Stimulated activated CD4-positive, alpha-beta T cell treated with anti-CD3 and anti-CD28 coated beads, TNF-alpha, amount 100 ng/mL, for 48 hours (primary cell): ENCODE data around the gene RPP25L.

Source experiments
- DNase-seq, 3 donors: peaks; one replicate each; pipeline ENCODE4 v3.0.0-alpha.2; 2020; ENCODE audit warnings: low read depth in 3 of 3

Gene RPP25L

DNA sequence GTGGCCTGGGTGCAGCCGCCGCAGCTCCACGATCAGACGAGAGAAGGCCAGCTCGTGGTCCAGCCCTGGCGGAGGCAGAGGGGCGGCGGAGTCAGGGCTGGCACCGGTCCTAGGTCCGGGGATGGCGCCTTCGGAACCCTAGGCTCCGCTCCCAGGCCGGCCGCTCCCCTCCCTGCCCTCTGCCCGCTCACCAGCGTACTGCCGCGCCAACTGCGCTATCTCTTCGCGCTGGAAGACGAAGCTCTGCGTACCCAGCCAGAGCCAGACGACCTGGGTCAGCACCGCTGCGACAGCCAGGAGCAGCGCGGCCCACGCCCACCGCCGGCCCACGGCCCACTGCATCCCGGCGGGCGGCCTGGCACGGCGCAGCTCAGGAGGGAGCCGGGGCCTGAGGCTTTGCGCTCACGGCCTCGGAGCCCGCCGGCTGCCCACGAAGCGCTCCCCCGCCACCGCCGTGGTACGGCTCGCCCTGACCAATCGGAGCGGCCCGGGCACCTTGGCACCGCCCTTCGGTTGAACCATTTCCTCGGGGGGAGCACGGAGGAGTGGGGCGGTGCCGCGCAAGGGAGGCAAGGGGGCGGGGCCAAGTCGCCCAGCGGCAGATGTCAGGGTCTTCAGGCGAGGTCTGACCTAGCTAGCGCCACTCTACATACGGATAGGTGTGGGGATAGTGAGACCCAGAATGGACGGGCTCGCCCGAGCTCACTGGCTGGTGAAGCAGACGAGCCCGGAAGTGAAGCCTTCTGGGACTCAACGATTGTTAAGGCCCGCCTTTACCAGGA lies 25.6 kb upstream of the RPP25L start, which contains the start of gene SIGMAR1:
Gene SIGMAR1 (minus strand): TSS at position 432 of the 782 bp plus-strand sequence. CDS start 90 bp downstream, at position 342.
- DNase-seq = peak; percentile 87 to 89 (median 88)

DNA sequence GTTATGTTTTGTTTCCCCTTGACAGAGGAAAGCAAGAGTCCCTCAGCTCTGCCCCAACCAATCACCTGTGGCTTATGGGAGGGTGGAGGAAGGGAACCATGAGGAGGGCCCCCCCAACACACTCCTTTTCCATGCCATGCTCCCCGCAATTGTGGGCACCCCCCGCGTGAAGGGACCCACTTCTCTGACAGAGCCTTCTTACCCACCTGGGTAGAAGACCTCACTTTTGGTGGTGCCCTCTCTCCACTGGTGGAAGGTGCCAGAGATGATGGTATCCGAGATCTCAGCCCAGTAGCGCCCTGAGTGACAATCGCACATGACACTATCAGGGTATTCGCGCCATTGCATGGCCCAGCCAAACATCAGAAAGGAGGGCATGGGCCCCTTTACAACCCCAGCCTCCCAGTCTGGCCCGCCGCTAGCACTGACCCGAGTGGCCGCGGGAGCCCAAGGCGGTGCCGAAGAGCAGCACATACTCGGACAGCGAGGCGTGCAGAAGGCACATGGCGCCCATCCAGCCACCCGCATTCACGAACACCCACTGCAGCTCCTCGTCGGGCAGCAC lies 25.0 kb upstream of the RPP25L start:
- no peak for DNase-seq

DNA sequence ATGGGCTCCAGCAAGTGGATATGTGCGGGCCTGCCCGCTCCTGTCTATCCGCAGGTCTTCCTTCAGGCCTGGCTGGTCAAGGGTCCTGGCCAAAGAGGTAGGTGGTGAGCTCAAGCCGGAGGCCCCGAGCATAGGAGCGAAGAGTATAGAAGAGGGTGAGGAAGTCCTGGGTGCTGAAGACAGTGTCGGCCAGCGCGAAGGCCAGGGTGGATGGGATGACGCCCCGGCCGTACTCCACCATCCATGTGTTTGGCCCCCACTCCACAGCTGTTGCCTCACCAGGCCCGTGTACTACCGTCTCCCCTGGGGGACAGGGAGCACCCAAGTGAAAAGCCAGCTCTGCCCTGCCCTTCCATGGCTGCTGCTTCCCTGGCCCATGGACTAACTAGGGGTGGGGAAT lies 23.7 kb upstream of the RPP25L start:
- DNase-seq = no peak

DNA sequence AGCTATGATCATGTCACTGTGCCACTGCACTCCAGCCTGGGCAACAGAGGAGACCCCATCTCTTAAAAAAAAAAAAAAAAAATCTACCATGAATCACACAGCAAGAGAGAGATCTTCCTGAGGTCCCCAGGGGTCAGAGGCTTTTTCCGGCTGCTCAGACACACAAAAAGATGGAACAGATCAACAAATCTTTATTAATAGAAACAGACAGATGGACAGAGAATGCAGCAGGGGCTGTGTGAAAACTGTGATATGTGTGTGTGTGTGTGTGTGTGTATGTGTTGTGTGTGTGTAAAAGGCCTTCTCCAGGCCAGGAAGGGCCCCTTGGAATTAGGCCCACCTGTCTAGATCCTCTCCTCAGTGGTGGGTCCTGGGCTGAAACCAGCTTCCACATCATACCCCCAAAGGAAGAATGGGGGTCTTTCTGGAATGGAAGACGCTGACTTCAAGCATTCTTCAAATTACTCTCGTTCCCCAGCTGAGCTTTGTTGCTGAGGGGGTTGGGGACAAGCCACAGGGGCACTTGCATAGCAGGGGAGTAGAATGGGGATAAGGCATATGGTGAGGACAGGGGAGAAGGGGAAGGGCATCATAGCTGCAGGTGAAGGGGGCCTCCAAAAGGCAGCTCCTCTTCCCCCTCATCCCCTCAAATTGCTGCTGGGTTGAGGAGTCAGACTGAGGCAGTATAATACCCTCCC lies 22.8 kb upstream of the RPP25L start:
- DNase-seq = no peak

DNA sequence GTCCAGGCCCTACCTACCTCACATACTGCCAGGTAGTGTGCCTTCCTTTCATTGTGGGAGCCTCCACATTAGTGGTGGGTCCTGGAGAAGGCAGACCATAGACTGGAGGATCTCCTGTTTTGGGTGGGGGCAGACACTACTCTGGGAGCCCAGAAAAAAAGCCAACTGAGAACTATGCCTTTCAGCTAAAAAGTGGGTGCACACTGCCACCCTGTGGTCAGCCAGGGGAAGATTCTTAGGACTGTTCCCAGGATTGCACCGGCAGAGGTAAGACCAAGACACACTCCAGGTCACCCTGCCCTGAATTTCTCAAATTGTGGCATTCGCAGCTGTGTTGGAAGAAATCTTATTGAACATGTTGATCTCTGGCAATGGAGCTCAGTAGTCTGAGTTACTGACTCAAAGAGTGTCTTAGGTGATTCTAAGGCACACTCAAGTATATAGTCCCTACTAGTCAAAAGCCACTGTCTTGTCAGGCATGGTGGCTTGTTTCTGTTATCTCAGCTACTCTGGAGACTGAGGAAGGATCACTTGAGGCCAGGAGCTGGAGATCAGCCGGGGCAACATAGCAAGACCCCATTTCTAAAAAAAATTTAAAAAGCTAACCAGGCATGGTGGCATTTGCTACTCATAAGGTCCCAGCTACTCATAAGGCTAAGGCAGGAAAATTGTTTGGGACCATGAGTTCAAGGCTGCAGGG lies 22.1 kb upstream of the RPP25L start:
- DNase-seq = peak; percentile 38 to 60 (median 57)

DNA sequence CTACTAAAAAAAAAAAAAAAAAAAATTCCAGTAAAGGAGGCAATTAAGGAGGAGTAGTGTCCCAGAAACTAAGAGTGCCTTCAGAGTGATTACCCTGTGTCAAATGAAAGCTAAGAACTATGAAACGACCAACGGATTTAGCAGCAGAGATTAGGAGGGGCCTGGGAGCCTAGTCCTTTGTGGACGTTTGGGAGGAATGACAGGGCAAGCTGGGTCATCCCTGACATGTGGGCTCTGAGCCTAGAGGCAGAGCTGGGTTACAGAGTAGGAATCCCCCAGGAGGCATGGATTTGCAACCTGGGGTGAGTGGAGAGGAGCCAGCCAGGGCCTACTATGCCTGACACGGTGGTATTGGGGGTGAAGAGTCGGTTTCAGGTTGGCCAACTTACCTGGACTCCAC lies 21.3 kb upstream of the RPP25L start:
- no peak for DNase-seq

DNA sequence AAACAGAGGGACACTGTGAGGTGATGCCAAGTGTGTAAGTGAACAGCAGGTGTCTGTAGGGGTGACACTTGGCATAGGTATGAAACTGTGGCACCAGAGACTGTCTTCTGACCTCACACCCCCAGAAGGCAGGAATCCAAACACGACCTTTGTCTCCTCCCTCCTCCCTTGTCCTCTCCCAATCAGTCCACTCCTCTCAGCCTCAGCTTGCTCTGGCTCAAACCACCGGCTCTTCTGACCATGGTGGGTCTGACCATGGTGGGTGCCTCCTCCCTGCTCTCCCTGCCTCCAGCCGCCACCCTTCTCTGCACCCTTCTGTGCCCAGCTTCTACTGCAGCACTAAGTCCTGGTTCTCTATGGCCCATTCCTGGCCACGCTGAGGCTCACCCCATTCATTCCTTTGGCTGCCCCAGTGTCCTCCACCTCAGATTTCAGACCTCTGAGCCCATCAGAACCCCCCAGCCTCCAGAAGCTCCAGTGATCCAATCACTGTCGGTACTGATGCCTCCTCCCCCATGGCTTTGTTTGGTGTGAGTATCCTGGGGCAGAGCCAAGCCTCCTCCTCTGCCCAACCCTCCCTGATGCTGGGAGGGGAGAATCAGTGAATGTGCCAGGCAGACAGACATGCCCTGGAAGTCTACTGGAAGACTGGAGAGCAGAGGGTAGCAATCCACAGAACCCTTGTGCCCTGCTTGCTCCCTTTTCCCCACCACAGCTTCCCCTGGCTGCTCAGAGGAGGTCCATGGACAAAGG lies 18.7 kb upstream of the RPP25L start:
- no peak for DNase-seq

DNA sequence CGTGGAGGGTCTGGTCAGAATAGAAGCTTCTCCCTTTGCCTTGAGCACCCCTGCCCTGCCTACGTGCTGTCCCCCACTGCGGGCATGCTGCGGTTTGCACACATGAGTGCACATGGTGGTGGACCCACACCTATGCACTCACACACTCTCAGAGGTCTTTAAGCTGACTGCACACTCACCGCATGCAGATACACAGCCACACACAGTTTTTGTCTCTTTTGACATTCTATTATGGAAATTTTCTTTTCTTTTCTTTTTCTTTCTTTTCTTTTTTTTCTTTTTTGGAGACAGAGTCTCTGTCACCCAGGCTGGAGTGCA lies 17.6 kb upstream of the RPP25L start:
- DNase-seq = no peak

DNA sequence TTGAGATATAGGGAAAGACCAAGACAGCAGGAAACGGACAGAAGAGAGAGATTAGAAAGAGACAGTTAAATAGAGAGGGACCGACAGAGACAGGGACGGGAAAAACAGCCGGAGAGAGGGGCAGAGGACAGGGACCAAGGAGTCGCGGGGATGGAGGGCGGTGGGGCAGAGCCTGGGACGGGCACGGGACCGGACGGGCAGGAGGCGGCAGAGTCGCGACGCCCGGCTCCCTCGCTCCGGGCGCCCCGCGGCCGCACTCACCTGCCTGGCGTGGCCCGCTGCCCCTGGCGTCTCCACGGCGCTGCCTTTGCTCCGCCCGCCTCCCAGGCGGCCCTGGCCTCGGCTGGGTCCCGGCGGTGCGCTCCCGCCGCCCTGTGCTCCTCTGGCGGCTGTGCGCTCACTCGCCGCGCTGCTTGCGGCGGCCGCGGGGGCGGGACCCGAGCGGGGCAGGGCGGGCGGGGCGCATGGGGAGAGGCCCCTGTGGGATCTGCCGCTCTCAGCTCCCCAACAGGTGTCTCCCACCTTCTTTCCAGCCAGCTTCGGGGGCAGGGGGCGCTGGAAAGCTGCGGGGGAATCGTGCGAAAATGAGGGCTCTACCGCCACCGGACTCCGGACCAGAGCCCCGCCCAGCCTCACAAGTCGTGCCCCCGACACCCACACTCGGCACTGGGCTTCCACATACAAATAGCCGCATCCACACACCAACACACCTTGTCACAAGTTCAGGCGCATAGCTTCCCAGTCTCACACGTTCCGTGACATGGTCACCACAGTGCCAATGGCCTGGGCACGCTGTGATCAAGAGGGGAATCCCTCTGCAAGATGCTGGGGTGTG lies 17.0 kb upstream of the RPP25L start, which contains the start of gene ARID3C:
Gene ARID3C (minus strand): TSS at position 411 of the 835 bp plus-strand sequence. CDS start 1,052 bp downstream, outside the sequence.
- no peak for DNase-seq

DNA sequence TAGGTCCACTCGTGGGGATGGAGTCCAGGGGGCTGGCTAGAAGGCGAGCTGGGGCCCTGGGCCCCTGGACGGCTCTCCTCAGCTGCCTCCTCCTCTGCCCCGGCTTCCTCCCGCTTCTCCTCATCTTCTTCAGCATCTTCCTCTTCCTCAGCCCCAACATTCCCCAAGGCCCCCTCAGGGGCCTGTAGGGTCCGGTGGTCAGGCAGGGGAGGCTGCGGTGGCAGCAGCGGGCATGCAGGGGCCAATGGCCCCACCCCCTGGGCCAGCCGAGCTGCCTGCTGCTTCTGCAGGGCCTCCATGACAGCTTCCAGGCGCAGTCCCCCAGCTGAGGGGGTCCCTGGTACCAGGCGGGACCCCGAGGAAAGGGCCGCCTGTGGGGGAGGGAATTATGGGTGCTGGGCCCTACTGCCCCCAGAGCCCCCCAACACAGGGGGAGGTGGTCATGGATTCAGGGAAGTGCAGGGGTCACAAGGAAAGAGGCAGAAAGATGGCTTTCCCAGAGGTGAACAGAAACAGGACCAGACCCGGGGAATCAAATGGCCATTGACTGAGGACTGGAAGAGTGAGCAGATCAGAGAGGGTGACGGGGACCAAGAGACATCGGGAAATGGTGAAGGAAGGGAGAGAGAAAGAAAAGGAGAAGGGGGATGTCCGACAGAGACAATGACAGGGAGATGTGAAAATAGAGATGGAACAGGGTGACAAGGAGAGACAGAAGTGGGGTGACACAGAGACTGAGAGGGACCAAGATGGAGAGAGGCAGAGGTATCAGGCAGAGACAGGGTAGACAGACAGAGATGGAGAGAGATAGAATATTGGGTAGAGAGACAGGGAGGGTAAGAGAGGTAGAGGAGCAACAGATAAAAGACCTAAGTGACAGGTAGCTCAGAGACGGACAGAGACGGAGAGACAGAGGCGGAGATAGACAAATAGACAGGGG lies 16.1 kb upstream of the RPP25L start:
- DNase-seq = no peak

DNA sequence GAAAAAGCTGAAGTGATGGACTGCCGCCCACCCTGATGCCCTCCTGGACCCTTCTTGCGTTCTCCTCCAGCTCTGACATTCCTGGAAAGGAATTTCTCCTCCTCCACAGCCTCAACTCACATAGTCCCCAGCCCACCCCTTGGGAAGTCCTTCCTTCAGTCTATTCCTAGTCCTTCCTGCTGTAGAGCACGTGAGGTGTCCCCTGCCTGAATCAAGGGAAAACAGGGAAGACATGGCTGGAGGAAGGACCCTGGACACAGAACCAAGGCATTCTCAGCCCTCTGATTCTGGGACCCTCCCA lies 13.2 kb upstream of the RPP25L start:
- DNase-seq = no peak

DNA sequence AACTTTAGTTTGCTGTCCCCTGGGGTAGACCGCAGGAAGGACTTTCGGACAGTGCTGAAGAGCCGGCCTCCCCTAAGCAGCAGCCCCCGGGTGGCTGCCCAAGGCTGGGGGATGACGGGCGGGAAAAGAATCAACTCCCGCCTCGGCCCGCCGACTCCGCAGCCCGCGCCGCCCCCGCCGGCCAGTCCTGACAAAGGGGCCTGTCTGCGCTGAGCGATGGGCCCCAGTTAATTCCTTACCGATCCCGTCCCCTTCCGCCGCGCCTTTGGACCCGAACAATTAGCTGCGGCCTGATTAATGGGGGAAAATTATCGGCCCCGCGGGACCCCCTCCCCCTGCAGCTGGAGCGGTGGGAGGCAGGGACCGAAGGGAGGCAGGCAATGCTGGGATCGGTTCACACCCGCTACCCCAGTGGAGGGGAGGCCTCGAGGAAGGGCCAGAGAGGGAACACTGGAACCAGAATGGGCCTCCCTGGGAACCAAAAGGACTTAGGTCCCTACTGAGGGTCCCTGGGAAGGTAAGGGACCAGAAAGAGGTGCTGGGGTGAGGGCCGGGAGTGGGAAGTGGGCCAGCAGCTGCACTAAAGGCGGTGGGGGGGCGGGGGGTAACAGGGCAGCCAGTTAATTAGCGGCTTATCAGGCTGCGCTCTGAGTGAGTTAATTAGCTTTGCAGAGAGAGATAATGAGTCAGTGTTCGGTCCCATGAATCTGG lies 12.7 kb upstream of the RPP25L start:
- DNase-seq = no peak

DNA sequence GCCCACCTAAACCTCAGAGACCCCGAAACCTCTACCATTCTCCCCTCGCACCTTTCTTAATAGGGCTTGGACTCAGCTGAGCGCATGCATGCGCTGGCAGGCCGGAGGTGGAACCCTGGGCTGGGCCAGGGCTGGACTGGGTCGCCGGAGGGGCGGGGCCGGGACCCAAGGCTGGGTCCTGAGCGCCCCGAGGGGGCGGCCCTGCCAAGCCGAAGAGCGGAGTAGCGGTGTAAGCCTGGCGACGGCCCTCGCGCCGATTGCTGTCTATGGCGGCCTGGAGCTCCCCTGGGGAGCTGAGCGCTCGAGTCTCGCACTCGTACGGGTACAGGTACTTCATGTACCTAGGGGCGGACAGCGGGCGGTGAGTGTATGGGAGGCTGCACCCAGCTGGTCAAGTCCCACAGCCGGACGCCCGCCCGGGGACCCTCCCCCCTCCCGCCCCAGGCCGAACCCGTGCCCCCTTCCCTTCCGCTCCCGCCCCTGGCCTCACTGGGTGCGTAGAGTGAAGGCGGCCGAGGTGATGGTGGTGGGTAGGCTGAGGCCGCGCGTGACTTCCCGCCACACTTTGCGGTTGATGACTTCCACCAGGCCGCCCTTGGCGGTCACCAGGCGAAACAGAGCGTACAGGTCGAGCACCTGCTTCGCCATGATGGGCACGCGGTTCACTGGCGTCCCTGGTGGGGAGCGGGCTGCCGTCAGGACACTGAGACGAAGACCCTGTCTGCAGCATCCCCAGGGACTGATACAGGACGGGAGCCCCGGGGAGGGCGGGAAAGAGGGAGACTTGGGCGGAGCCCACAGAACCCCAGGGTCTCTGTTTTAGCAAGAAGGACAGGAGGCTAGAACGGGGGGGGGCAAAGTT lies 11.7 kb upstream of the RPP25L start:
- no peak for DNase-seq

DNA sequence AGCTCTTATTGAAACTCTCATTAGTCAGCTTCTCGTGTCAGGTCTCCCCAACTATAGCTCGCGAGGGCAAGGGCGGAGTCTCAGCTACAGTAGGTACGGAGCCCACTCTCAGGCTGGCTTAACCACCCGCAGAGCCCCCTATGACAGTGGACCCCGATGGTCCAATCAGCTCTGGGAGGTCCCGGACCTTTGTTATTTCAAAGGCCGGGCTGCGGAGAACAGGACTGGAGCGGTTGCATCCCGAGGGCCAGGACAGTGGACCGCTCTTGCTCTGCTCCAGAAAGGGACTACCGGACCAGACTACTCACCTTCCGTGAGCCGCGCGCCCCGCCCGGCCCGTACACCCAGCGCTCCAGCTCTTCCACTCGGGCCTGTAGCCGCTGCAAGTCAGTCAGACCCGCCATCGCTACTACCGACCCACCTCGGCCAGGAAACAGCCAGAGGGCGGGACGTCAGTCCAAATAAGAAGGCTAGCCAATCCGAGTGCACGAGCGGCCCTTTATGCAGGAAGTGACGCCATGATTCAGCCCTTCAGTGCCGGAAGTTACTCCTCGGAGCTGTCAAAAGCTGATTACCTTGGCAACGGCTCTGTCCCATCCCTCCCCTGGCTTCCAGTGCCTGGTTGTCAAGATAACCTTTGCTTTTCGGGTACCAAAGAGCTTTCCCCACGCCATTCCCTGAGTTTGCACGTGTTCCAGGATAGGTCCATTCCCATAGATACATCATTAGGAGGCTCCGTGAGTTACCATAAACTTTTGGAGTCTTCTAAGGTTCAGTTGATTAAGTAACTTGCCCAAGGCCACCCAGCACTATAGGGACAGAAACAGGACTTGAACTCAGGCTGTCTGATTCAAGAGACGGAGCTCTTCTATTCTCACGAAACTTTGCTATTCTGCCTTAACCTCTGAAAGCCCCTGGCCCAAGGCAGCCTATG lies 8.4 kb upstream of the RPP25L start, which contains the start of gene DCTN3:
Gene DCTN3 (minus strand): TSS at position 435 of the 934 bp plus-strand sequence. CDS start 31 bp downstream, at position 404.
- peak; percentile 84 to 88 (median 86) for DNase-seq

DNA sequence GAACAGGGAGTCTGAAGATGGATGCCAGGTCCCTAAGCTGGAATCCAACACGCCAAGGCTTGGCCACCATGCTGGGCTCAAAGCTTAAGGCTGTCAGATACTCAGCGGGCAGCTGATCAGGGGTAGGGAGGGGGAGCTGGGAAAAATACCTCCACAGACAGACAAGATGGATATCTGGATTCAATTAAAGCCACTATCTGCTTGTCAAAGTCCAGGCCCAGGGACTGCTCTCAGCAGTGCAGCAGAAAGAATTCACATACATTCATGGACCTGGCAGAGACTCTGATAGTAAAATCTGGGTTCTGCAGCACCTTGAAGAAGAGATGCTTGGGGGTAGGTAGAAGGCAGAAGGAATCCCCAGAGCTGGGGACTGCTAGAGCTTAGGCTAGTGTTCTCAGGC lies 3.2 kb upstream of the RPP25L start:
- DNase-seq = no peak

DNA sequence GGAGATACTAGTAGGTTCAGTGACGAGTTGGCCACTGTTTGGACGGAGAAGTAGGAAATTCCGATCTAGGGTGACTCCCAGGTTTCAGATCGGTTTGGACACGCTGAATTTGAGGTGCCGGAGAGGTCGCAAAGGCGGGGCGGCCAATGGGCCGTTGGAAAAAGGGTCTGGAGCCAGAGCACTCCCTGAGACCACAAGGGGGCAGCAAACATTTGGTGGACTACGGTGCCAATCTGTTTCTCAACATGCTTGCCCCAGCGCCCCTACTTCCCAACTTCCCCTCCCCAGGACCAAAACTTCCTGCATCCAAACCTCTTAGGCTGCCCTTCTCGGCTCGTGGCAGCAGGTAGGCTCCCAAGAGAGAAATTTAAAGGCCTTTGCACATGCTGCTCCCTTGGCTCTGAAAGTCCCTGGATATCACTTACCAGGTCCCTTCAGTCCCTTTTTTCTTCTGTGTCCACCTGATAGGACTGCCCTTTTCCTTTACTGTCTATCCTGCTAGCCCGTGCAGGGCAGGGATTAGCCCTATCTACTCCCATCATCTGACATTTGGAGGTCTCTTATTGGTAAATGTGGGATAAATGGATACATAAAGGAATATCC lies 992 bp upstream of the RPP25L start:
- peak; percentile 43 to 81 (median 46) for DNase-seq
